ENCODE data around the gene KLK2.

The KLK2 gene

DNA sequence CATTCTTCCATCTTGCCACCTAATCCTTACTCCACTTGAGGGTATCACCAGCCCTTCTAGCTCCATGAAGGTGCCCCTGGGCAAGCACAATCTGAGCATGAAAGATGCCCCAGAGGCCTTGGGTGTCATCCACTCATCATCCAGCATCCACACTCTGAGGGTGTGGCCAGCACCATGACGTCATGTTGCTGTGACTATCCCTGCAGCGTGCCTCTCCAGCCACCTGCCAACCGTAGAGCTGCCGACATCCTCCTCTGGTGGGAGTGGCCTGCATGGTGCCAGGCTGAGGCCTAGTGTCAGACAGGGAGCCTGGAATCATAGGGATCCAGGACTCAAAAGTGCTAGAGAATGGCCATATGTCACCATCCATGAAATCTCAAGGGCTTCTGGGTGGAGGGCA is 21.6 kb upstream of the KLK2 start:
- DNase-seq, result no peak

DNA sequence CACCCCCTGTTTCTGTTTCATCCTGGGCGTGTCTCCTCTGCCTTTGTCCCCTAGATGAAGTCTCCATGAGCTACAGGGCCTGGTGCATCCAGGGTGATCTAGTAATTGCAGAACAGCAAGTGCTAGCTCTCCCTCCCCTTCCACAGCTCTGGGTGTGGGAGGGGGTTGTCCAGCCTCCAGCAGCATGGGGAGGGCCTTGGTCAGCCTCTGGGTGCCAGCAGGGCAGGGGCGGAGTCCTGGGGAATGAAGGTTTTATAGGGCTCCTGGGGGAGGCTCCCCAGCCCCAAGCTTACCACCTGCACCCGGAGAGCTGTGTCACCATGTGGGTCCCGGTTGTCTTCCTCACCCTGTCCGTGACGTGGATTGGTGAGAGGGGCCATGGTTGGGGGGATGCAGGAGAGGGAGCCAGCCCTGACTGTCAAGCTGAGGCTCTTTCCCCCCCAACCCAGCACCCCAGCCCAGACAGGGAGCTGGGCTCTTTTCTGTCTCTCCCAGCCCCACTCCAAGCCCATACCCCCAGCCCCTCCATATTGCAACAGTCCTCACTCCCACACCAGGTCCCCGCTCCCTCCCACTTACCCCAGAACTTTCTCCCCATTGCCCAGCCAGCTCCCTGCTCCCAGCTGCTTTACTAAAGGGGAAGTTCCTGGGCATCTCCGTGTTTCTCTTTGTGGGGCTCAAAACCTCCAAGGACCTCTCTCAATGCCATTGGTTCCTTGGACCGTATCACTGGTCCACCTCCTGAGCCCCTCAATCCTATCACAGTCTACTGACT is 18.4 kb upstream of the KLK2 start, which contains the start of gene KLK3:
KLK3 (plus strand) TSS at position 280 of the 775 bp plus-strand sequence; CDS start at position 321, 41 bp downstream.
- no peak for DNase-seq

DNA sequence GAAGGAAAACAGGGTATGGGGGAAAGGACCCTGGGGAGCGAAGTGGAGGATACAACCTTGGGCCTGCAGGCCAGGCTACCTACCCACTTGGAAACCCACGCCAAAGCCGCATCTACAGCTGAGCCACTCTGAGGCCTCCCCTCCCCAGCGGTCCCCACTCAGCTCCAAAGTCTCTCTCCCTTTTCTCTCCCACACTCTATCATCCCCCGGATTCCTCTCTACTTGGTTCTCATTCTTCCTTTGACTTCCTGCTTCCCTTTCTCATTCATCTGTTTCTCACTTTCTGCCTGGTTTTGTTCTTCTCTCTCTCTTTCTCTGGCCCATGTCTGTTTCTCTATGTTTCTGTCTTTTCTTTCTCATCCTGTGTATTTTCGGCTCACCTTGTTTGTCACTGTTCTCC is 15.9 kb upstream of the KLK2 start:
- DNase-seq, result no peak

DNA sequence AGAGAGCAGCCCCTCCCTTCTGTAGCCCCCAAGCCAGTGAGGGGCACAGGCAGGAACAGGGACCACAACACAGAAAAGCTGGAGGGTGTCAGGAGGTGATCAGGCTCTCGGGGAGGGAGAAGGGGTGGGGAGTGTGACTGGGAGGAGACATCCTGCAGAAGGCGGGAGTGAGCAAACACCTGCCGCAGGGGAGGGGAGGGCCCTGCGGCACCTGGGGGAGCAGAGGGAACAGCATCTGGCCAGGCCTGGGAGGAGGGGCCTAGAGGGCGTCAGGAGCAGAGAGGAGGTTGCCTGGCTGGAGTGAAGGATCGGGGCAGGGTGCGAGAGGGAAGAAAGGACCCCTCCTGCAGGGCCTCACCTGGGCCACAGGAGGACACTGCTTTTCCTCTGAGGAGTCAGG is 14.4 kb upstream of the KLK2 start:
- DNase-seq, result no peak

DNA sequence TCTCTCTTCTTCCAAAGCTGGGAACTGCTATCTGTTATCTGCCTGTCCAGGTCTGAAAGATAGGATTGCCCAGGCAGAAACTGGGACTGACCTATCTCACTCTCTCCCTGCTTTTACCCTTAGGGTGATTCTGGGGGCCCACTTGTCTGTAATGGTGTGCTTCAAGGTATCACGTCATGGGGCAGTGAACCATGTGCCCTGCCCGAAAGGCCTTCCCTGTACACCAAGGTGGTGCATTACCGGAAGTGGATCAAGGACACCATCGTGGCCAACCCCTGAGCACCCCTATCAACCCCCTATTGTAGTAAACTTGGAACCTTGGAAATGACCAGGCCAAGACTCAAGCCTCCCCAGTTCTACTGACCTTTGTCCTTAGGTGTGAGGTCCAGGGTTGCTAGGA is 13.4 kb upstream of the KLK2 start:
- no peak for DNase-seq

DNA sequence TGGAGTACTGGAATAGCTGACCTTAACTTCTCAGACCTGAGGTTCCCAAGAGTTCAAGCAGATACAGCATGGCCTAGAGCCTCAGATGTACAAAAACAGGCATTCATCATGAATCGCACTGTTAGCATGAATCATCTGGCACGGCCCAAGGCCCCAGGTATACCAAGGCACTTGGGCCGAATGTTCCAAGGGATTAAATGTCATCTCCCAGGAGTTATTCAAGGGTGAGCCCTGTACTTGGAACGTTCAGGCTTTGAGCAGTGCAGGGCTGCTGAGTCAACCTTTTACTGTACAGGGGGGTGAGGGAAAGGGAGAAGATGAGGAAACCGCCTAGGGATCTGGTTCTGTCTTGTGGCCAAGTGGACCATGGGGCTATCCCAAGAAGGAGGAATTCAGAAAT is 12.2 kb upstream of the KLK2 start:
- no peak for DNase-seq

DNA sequence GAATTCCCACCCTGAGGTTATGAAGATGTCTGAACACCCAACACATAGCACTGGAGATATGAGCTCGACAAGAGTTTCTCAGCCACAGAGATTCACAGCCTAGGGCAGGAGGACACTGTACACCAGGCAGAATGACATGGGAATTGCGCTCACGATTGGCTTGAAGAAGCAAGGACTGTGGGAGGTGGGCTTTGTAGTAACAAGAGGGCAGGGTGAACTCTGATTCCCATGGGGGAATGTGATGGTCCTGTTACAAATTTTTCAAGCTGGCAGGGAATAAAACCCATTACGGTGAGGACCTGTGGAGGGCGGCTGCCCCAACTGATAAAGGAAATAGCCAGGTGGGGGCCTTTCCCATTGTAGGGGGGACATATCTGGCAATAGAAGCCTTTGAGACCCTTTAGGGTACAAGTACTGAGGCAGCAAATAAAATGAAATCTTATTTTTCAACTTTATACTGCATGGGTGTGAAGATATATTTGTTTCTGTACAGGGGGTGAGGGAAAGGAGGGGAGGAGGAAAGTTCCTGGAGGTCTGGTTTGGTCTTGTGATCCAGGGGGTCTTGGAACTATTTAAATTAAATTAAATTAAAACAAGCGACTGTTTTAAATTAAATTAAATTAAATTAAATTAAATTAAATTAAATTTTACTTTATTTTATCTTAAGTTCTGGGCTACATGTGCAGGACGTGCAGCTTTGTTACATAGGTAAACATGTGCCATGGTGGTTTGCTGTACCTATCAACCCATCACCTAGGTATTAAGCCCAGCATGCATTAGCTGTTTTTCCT is 11.5 kb upstream of the KLK2 start:
- DNase-seq, result no peak

DNA sequence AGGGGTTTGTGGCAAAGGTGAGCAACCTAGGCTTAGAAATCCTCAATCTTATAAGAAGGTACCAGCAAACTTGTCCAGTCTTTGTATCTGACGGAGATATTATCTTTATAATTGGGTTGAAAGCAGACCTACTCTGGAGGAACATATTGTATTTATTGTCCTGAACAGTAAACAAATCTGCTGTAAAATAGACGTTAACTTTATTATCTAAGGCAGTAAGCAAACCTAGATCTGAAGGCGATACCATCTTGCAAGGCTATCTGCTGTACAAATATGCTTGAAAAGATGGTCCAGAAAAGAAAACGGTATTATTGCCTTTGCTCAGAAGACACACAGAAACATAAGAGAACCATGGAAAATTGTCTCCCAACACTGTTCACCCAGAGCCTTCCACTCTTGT is 3.8 kb upstream of the KLK2 start:
- DNase-seq, result no peak

DNA sequence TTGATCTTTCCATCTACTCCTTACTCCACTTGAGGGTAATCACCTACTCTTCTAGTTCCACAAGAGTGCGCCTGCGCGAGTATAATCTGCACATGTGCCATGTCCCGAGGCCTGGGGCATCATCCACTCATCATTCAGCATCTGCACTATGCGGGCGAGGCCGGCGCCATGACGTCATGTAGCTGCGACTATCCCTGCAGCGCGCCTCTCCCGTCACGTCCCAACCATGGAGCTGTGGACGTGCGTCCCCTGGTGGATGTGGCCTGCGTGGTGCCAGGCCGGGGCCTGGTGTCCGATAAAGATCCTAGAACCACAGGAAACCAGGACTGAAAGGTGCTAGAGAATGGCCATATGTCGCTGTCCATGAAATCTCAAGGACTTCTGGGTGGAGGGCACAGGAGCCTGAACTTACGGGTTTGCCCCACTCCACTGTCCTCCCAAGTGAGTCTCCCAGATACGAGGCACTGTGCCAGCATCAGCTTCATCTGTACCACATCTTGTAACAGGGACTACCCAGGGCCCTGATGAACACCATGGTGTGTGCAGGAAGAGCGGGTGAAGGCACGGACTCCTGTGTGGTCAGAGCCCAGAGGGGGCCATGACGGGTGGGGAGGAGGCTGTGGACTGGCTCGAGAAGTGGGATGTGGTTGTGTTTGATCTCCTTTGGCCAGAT is 2.7 kb upstream of the KLK2 start:
- peak; percentile 49 to 60 for DNase-seq

DNA sequence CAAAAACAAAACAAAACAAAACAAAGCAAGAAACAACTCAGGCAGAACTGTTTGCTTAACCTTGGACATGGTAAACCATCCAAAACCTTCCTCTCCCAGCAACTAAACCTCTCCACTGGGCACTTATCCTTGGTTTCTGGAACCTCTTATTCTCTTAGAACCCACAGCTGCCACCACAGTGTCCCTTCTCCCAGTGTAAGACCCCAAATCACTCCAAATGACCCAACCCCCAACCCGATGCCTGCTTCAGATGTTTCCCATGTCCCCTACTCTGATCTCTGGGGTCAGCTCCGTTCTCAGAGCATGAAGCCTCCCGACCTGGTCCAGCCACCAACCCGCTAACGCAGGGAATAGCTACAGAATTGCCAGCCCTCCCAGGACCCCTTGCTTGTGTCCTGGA is 972 bp downstream of the KLK2 start:
- no peak for DNase-seq

DNA sequence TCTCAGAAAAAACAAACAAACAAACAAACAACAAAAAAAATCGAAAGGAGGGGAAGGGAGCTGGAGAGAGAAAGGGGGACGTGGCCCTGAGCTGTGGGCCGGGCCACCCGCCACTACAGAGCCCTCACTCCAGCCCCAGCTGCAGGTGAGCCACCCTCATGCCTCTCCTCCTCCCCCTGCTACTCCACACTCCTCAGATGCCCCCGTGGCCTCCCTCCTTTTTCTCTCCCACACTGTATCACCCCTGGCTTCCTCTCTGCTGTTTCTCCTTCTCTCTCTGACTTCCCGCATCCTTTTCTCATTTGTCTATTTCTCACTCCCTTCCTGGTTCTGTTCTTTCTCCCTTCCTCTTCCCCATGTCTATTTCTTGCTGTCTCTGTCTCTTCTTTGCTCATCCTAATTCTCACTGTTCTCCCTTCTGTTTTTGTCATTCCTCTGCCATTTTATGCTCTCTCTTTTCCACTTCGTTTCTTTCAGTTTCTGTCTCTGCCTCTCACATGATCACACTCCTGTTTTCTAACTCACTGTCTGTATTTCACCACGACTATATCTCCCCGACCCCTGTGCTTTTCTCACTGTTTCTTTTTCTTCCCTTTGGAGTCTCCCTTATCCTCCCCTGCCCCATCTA is 2.7 kb downstream of the KLK2 start:
- no peak for DNase-seq

DNA sequence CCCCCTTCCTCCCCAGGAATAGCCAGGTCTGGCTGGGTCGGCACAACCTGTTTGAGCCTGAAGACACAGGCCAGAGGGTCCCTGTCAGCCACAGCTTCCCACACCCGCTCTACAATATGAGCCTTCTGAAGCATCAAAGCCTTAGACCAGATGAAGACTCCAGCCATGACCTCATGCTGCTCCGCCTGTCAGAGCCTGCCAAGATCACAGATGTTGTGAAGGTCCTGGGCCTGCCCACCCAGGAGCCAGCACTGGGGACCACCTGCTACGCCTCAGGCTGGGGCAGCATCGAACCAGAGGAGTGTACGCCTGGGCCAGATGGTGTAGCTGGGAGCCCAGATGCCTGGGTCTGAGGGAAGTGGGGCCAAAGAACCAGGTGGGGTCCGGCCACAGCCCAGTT is 3.2 kb downstream of the KLK2 start:
- DNase-seq, result no peak

DNA sequence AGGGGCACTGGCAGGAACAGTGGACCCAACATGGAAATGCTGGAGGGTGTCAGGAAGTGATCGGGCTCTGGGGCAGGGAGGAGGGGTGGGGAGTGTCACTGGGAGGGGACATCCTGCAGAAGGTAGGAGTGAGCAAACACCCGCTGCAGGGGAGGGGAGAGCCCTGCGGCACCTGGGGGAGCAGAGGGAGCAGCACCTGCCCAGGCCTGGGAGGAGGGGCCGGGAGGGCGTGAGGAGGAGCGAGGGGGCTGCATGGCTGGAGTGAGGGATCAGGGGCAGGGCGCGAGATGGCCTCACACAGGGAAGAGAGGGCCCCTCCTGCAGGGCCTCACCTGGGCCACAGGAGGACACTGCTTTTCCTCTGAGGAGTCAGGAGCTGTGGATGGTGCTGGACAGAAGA is 4.1 kb downstream of the KLK2 start:
- DNase-seq, result no peak

DNA sequence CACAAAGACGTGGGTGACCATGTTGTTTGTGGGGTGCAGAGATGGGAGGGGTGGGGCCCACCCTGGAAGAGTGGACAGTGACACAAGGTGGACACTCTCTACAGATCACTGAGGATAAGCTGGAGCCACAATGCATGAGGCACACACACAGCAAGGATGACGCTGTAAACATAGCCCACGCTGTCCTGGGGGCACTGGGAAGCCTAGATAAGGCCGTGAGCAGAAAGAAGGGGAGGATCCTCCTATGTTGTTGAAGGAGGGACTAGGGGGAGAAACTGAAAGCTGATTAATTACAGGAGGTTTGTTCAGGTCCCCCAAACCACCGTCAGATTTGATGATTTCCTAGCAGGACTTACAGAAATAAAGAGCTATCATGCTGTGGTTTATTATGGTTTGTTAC is 5.6 kb downstream of the KLK2 start:
- no peak for DNase-seq

DNA sequence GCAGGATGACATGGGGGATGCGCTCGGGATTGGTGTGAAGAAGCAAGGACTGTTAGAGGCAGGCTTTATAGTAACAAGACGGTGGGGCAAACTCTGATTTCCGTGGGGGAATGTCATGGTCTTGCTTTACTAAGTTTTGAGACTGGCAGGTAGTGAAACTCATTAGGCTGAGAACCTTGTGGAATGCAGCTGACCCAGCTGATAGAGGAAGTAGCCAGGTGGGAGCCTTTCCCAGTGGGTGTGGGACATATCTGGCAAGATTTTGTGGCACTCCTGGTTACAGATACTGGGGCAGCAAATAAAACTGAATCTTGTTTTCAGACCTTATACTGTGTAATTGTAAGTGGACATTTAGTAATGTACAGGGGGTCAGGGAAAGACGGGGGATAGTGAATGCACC is 7.0 kb downstream of the KLK2 start:
- no peak for DNase-seq

DNA sequence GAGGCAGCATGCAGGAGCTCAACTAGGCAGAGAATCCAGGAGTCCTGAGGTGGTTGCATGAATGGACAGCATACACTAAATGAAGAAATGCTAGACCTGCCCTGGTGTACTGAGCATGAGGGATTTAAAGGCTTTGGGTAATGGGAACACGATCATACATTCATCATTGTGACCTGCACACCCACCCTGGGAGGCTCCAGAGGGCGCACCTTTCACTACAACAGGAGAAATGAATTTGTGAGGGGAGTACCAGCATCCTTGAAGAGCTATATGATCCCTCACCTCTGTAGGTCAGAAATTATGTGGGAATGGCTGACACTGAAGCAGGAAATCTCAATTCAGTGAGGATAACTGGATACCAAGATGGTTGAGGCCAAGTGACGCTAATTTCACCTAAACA is 8.9 kb downstream of the KLK2 start:
- DNase-seq, result no peak

DNA sequence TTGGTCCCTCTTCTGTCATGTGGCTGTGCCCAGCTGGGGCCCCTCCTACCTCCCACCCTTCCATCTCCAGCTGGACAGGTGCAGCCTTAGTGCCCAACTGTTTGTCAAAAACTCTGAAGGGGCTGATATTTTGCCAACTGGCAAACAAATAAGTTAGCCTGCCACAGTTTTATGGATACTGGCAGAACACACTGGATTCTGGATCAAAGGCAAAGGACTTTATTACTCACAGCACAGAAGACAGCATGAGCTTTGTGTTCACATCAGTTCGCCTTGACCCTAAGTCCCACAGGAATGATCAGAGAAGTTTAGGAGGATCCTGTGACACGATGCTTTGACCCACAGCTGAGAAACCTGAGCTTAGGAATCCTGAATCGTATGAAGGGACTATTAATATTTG is 16.4 kb downstream of the KLK2 start:
- no peak for DNase-seq

DNA sequence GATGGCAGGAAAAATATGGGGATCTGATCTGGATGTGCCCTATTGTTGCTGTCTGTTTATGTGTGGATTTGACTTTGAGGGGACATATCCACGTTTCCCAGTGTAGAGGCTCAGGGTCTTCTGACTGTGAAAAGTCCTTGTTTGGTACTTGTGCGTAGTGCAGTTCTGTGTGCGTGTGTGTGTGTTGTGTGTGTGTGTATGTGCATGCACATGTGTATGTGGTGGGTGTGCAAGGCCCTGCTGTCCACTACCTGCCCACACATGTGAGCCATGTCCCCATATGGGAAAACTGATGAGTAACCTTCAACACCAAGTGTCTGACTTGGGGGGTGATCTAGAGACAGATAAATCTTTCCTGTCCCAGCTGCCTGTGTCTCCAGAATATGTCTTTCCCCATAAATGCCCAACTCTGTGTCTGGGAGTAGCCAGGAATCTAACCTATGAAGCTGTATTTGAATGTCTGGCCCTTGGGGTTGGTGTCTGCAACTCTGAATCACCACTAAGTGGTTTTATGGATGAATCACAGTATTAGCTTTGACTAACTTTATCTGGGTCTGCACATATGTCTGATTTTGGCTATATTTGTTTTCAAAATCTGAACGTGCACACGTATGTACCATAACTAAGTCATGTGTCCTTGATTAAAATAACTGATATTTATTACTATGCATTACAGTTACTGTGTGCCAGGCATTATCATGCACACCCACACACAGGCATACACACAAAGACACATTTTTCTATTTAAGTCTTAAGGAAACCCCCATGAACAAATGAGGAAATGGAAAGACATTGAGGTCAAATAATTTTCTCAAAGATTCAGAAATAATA is 17.4 kb downstream of the KLK2 start:
- no peak for DNase-seq

DNA sequence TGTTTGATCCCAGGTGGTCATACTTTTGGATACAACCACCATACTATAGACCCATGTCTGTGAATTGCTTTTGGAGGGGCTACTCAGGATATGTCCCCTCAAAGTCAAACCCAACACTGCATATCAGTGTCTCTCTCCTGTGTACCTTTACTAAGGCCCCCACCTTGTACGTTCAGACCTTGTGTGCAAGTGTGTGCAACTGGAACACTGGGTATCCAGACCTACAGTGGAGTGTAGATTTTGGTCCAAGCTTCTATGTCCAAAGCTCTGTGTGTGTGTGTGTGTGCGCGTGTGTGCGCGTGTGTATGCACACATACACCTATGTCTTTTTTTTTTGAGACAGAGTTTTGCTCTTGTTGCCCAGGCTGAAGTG is 18.0 kb downstream of the KLK2 start:
- DNase-seq, result no peak

DNA sequence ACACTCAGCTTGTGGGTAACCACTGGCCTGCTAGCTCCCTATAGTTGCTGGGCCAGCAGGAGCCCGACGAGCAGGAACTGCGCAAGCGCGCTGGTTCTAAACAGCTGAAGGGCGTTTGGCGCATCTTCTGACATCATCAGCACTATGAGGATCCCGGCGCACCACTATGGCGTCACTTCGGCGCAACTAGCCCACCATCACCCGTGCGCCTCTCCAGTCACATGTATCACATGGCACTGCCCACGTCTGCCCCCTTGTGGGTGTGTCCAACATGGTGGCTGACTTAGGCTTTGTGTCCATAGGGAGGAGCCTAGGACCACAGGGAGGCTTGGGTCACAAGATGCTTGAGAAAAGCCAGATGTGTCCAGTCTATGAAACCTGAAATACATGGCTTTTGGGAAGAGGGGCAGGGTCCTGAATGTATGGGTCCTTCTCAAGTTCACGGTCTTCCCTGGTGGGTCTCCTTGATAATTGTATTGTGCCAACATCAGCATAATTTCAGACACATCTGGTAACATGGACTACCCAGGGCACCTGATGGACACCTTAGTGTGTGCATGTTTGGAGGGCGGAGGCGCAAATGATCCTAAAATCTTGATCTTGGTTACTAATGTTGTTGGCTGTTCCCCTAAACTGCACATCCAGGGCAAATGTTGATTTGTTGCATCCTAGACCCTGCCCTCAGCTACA is 20.0 kb downstream of the KLK2 start:
- peak in 1 of 2 experiments; percentile 27 for DNase-seq

DNA sequence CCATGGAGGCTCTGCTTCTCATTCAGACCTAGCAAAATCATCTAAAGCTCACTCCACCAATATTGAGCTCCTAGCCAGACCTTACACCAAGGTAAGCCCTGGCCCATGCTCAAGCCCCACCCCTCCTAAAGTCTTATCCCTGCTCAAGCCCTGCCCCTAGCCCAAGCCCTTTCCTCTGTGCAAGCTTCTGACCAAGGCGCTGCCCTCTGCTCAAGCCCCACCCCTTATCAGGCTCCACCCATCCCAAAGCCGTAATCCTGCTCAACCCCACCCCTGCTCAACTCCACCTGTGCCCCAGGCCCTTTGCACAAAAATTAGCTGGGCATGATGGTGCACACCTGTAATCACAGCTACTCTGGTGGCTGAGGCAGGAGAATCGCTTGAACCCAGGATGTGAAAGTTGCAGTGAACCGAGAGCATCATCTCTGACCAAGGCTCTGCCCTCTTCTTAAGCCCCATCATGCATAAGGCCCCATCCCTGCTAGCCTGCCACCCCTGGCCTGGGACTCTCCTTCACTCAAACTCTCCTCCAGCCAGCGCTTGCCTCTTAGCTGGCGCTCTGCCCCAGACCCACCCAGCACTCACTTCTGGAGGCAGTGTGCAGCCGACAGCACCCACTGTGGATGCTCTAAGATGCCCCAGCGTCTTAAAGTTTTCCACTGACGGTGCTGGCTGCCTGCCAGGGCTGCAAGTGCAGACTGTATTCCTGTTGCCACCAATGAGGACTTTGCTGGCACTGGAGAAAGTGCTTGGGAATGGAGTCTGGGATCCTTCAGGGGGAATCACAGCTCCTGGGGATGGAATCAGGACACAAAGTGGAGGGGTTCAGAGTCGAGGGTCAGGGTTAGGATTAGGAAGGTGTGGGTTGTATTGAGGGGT is 21.5 kb downstream of the KLK2 start:
- no peak for DNase-seq
